ENCODE results near the gene LRP1B.

DNA sequence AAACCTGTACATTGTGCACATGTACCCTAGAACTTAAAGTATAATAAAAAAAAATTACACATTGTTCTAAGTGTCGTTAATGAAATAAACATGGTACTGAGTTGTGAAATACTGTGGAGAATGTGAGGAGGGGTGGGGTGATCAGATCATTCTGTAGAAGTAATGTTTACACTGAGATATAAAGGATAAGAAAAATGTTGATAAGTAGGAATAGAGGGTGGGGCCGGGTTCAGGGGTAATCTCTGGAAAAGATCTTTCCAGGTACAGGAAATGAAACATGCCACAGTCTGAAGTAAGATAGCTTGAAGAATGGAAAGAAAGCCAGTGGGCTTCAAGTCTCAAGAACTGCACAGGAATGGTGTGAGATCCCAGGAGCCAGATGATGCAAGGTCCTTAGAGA lies 1482.4 kb downstream of the LRP1B start:
- TF ChIP-seq, protein P1, sequence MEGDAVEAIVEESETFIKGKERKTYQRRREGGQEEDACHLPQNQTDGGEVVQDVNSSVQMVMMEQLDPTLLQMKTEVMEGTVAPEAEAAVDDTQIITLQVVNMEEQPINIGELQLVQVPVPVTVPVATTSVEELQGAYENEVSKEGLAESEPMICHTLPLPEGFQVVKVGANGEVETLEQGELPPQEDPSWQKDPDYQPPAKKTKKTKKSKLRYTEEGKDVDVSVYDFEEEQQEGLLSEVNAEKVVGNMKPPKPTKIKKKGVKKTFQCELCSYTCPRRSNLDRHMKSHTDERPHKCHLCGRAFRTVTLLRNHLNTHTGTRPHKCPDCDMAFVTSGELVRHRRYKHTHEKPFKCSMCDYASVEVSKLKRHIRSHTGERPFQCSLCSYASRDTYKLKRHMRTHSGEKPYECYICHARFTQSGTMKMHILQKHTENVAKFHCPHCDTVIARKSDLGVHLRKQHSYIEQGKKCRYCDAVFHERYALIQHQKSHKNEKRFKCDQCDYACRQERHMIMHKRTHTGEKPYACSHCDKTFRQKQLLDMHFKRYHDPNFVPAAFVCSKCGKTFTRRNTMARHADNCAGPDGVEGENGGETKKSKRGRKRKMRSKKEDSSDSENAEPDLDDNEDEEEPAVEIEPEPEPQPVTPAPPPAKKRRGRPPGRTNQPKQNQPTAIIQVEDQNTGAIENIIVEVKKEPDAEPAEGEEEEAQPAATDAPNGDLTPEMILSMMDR (IDR thresholded peaks at IDR 0.05; ENCODE audit: borderline replicate concordance, extremely low read depth, low read length, poor library complexity, severe bottlenecking), result no peak
- TF ChIP-seq EZH2 (IDR thresholded peaks at IDR 0.05; ENCODE audit: borderline replicate concordance, low read depth, low read length, severe bottlenecking), result no peak

Measured in DND-41 (cell line).